PFSK-1 (cell line): ENCODE data around the gene KLHL25.

Experiments
- POLR2AphosphoS5 ChIP-seq: IDR thresholded peaks from 2 replicates; pipeline ENCODE4 v1.6.1; 2012; ENCODE audit warnings: low read depth, mild to moderate bottlenecking, control low read depth, low read length, moderate library complexity
- TF ChIP-seq, protein P1 (sequence below), 2 experiments: IDR thresholded peaks; 2 replicates each; pipeline versions ENCODE4 v1.6.1 to v1.8.0; 2011 to 2012; ENCODE audit warnings: low read depth in 2 of 2, low read length in 2 of 2, control low read depth in 1 of 2, inconsistent platforms in 1 of 2, mild to moderate bottlenecking in 1 of 2, moderate library complexity in 1 of 2; ENCODE audit not compliant: insufficient read depth in 1 of 2

DNA sequence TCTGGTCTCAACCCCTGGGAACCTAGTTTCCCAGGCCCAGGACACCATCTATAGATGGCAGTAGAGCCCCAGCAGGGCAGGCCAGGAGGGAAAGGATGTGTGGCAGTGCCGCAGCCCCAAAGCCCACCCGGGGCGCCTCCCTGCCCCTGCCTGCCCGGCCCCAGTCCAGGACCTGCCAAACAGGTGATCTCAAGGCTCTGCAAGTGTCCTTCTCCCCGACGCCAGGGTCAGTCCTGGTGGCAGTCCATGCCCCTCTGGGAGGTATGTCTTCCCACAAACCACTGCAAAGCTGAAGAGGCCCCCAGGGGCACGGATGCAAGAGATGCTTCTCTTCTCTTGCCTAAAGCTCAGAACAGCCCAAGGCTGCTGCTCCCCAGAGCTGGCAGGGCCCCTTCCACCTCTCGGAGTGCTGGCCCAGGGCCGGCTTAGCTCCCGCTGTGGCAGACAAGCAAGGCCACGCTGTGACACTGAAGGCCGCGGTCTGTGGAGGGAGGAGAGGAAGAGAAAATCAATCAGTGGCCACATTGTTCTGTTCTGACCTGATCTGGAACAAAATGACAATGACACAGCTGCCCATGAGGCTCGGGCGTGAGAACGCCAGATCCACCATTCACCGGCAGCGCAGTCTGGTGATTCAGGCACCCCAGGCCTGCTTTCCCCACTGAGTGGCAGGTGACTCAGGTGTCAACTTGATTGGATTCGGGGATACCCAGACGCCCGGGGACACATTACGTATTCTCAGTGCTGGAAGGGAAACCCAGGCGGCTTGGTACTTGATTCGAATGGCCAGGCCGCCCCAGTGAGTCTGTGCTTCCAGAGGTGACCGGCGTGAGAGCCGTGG is 34.0 kb downstream of the KLHL25 start:
- TF ChIP-seq POLR2AphosphoS5, result no peak
- TF ChIP-seq, protein P1, sequence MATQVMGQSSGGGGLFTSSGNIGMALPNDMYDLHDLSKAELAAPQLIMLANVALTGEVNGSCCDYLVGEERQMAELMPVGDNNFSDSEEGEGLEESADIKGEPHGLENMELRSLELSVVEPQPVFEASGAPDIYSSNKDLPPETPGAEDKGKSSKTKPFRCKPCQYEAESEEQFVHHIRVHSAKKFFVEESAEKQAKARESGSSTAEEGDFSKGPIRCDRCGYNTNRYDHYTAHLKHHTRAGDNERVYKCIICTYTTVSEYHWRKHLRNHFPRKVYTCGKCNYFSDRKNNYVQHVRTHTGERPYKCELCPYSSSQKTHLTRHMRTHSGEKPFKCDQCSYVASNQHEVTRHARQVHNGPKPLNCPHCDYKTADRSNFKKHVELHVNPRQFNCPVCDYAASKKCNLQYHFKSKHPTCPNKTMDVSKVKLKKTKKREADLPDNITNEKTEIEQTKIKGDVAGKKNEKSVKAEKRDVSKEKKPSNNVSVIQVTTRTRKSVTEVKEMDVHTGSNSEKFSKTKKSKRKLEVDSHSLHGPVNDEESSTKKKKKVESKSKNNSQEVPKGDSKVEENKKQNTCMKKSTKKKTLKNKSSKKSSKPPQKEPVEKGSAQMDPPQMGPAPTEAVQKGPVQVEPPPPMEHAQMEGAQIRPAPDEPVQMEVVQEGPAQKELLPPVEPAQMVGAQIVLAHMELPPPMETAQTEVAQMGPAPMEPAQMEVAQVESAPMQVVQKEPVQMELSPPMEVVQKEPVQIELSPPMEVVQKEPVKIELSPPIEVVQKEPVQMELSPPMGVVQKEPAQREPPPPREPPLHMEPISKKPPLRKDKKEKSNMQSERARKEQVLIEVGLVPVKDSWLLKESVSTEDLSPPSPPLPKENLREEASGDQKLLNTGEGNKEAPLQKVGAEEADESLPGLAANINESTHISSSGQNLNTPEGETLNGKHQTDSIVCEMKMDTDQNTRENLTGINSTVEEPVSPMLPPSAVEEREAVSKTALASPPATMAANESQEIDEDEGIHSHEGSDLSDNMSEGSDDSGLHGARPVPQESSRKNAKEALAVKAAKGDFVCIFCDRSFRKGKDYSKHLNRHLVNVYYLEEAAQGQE (IDR thresholded peaks at IDR 0.05; ENCODE audit: insufficient read depth in 1 of 2, low read depth in 2 of 2, low read length in 2 of 2), result no peak
